Endothelial cell of umbilical vein (primary cell): Measurements from ENCODE around the gene WNT10A. TPM values are rescaled to one million over a fixed set of nuclear protein-coding genes. Genes with fewer than 3 reads are reported as not detected.

Experiments
- BruUV-seq: library from RNA; stranded (reverse); fragments of 400-500 nt; replicated peaks from 2 replicates; lab custom pipeline; 2021; lab: Mats Ljungman, UMichigan
- CTCF ChIA-PET: fragments of 300-600, 350-600 bp; sonication (Branson Sonifier 250); formaldehyde crosslinking; loops from one replicate; lab custom pipeline; 2021; ENCODE audit warnings: antibody characterized with exemption, inconsistent platforms; lab: Charles Lee
- POLR2A ChIA-PET: fragments of 300-600, 350-600 bp; sonication (Branson Sonifier 250); formaldehyde crosslinking; loops from one replicate; lab custom pipeline; 2021; ENCODE audit warnings: antibody characterized with exemption, inconsistent platforms; lab: Charles Lee
- DNase-seq: peaks from one replicate; pipeline ENCODE4 v3.0.0-alpha.2; 2011; ENCODE audit warnings: low read depth, low spot score
- FAIRE-seq: peaks from 2 replicates; lab custom pipeline; 2011; peaks lifted over from hg19 to GRCh38; lab: Jason Lieb, UNC
- H2AFZ ChIP-seq: 2 replicates; pipeline ENCODE4 v1.6.0; 2012; ENCODE audit warnings: low read depth, low read length, control low read depth, inconsistent platforms
- H3K27ac ChIP-seq: 2 replicates; pipeline ENCODE4 v1.5.1; 2011; ENCODE audit warnings: low read depth, mild to moderate bottlenecking, control low read depth, low read length, moderate library complexity; ENCODE audit not compliant: insufficient read depth
- H3K27me3 ChIP-seq, 2 experiments: 2 replicates each; pipeline versions ENCODE4 v1.6.0 to v1.6.1; 2011; ENCODE audit warnings: low read length in 2 of 2, mixed read lengths in 1 of 2; ENCODE audit not compliant: control insufficient read depth in 2 of 2, insufficient read depth in 2 of 2
- H3K36me3 ChIP-seq, 2 experiments: 2 replicates in 1 of 2; 3 replicates in 1 of 2; pipeline ENCODE4 v1.5.1; 2011; ENCODE audit warnings: low read length in 2 of 2, mild to moderate bottlenecking in 1 of 2, moderate library complexity in 1 of 2; ENCODE audit not compliant: control insufficient read depth in 2 of 2, insufficient read depth in 2 of 2; ENCODE audit errors: extremely low read depth in 1 of 2
- H3K4me1 ChIP-seq: 3 replicates; pipeline ENCODE4 v1.5.1; 2011; ENCODE audit warnings: mild to moderate bottlenecking, low read length; ENCODE audit not compliant: control insufficient read depth, insufficient read depth; ENCODE audit errors: extremely low read depth
- H3K4me2 ChIP-seq: 2 replicates; pipeline ENCODE4 v1.6.1; 2011; ENCODE audit warnings: low read length, control low read depth, mixed read lengths; ENCODE audit not compliant: insufficient read depth
- H3K4me3 ChIP-seq, 3 experiments: fragments of 200-600 bp in 1 of 3; sonication (generic), shearing (Covaris generic) in 1 of 3; replicated peaks in 1 of 3; 2 replicates each; pipeline ENCODE4 v1.5.1; 2011 to 2016; ENCODE audit warnings: control low read depth in 3 of 3, low read length in 3 of 3, mild to moderate bottlenecking in 2 of 3, inconsistent platforms in 1 of 3, low read depth in 1 of 3, moderate library complexity in 1 of 3; ENCODE audit not compliant: insufficient read depth in 1 of 3
- H3K79me2 ChIP-seq: 2 replicates; pipeline ENCODE4 v1.6.0; 2012; ENCODE audit warnings: low read length, inconsistent platforms; ENCODE audit not compliant: control insufficient read depth, insufficient read depth
- H3K9ac ChIP-seq: replicated peaks from 2 replicates; pipeline ENCODE3; 2011; ENCODE audit warnings: low read length, control low read depth; ENCODE audit not compliant: insufficient read depth; ENCODE audit errors: extremely low read depth
- H3K9me1 ChIP-seq: replicated peaks from 3 replicates; pipeline ENCODE4 v1.6.0; 2011; ENCODE audit warnings: mild to moderate bottlenecking, low read length; ENCODE audit not compliant: control insufficient read depth, insufficient read depth; ENCODE audit errors: extremely low read depth
- H3K9me3 ChIP-seq: replicated peaks from 2 replicates; pipeline ENCODE4 v1.5.1; 2012; ENCODE audit warnings: low read length, inconsistent platforms; ENCODE audit not compliant: control insufficient read depth, insufficient read depth
- H4K20me1 ChIP-seq: replicated peaks from 2 replicates; pipeline ENCODE3; 2011; ENCODE audit warnings: mild to moderate bottlenecking, low read length; ENCODE audit not compliant: control insufficient read depth, insufficient read depth; ENCODE audit errors: extremely low read depth
- EZH2 ChIP-seq: IDR thresholded peaks from 2 replicates; pipeline ENCODE4 v1.6.1; 2012; ENCODE audit warnings: borderline replicate concordance, low read depth, mild to moderate bottlenecking, moderate library complexity, low read length, inconsistent platforms; ENCODE audit not compliant: severe bottlenecking
- FOS ChIP-seq: IDR thresholded peaks from 2 replicates; pipeline ENCODE4 v1.6.1; 2011; ENCODE audit warnings: mild to moderate bottlenecking, low read length, moderate library complexity, borderline replicate concordance; ENCODE audit not compliant: insufficient read depth
- GATA2 ChIP-seq: IDR thresholded peaks from 2 replicates; pipeline ENCODE4 v1.7.0; 2011; ENCODE audit warnings: low read depth, mild to moderate bottlenecking, moderate library complexity, mixed read lengths, low read length; ENCODE audit not compliant: insufficient read length, insufficient read depth
- JUN ChIP-seq: IDR thresholded peaks from 2 replicates; pipeline ENCODE4 v1.6.1; 2011; ENCODE audit warnings: borderline replicate concordance, low read depth; ENCODE audit not compliant: insufficient read length, insufficient read depth
- MYC ChIP-seq: IDR thresholded peaks from one replicate; pipeline ENCODE4 v1.6.1; 2011; ENCODE audit warnings: mild to moderate bottlenecking, low read depth, low read length
- POLR2A ChIP-seq: IDR thresholded peaks from 2 replicates; pipeline ENCODE4 v1.6.1; 2012; ENCODE audit warnings: low read depth, mild to moderate bottlenecking, control low read depth, low read length
- POLR2AphosphoS5 ChIP-seq: IDR thresholded peaks from 2 replicates; pipeline ENCODE4 v1.6.1; 2012; ENCODE audit warnings: low read depth, mild to moderate bottlenecking, control low read depth, low read length, moderate library complexity; ENCODE audit not compliant: insufficient read depth
- dilution Hi-C: fragments of 300-500 bp; cut with MboI; formaldehyde crosslinking; loops from one replicate; pipeline ENCODE4 v1.15.0; 2019; ENCODE audit warnings: low sequenced_read_pairs; ENCODE audit not compliant: extremely low pct_ligation_motif_present
- intact Hi-C: fragments of 100-400 bp; cut with micrococcal nuclease; formaldehyde crosslinking; loops from one replicate; pipeline ENCODE4 v1.10.0; 2022
- polyA plus RNA-seq, 4 experiments: library from polyadenylated mRNA; depleted of rRNA in 3 of 4; stranded (reverse) in 3 of 4; unstranded in 1 of 4; fragments of >200 nt; gene quantifications; 2 replicates each; pipeline versions ENCODE4 v1.2.1 to v1.2.3, GENCODE V29; 2011 to 2012; ENCODE audit warnings: missing spikeins in 1 of 4
- total RNA-seq: library from RNA; stranded (reverse); gene quantifications from 2 replicates; pipeline ENCODE4 v1.2.3, GENCODE V29; 2021
- TF ChIP-seq, protein P1 (sequence below), 2 donors: IDR thresholded peaks; 1 replicate in 1 of 2; 2 replicates in 1 of 2; pipeline ENCODE4 v1.5.1; 2011; ENCODE audit warnings: low read length in 2 of 2, mild to moderate bottlenecking in 2 of 2, moderate library complexity in 2 of 2, control low read depth in 1 of 2, inconsistent platforms in 1 of 2, low read depth in 1 of 2; ENCODE audit not compliant: insufficient read depth in 1 of 2; ENCODE audit errors: extremely low read depth in 1 of 2
- TF ChIP-seq, protein P2 (sequence below): IDR thresholded peaks from 2 replicates; pipeline ENCODE4 v1.6.1; 2011; ENCODE audit not compliant: insufficient read depth, insufficient read length

WNT10A gene
- total and polyA plus RNA-seq, 2 donors (not counting 3 experiments of a cell fraction or from before 2014, with no cell fraction given): not detected

DNA sequence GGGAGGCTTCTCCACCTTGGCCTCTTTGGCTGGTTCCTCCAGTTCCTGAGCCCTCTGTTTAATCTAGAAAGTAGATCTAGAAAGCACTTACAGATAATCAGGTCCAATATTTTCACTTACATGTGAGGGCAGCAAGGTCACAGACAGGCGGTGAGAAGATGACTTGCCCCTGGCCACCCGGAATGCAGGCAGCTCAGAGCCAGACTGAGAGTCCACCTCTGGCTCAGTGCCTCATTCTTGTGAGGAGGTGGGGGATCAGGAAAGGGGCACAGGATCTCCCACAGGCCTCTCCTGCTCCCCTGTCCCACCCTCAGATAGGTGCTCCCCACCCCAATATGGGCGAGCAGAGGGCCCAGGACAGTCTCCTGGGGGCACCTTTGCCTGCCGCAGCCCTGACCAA, 15.3 kb upstream of the WNT10A start:
- BruUV-seq: no TSS peak
- intact Hi-C loops (no loop called here), dilution Hi-C loops (no loop called here)
- H3K36me3 ChIP-seq: no peaks in the 10 kb centered on the region
- H3K4me2 ChIP-seq: no peak overlapping the region
- H3K9ac ChIP-seq: no peak overlapping the region
- CTCF ChIA-PET: interaction anchor here (1.0 to 4.5 kb wide), 2 partner anchors 11 to 32 kb away, joined by 3 to 21 read pairs; no protein-coding TSS in a partner anchor
- H3K9me1 ChIP-seq: no peaks in the 10 kb centered on the region
- H3K79me2 ChIP-seq: no peaks in the 10 kb centered on the region
- no peak overlapping the region for H2AFZ ChIP-seq
- H3K4me1 ChIP-seq: no peaks in the 10 kb centered on the region
- H3K27me3 ChIP-seq: peaks cover 42 to 53% of the 10 kb centered on the region in 2 experiments
- FAIRE-seq (no peak), DNase-seq (no peak)
- H3K9me3 ChIP-seq: no peaks in the 10 kb centered on the region
- POLR2A ChIA-PET: no interaction called here
- no peaks in the 10 kb centered on the region for H4K20me1 ChIP-seq
- H3K4me3 ChIP-seq: no peak overlapping the region
- TF ChIP-seq POLR2A (no peak), EZH2 (no peak), FOS (no peak), JUN (no peak), MYC (no peak), GATA2 (no peak), POLR2AphosphoS5 (no peak)
- TF ChIP-seq, protein P1, sequence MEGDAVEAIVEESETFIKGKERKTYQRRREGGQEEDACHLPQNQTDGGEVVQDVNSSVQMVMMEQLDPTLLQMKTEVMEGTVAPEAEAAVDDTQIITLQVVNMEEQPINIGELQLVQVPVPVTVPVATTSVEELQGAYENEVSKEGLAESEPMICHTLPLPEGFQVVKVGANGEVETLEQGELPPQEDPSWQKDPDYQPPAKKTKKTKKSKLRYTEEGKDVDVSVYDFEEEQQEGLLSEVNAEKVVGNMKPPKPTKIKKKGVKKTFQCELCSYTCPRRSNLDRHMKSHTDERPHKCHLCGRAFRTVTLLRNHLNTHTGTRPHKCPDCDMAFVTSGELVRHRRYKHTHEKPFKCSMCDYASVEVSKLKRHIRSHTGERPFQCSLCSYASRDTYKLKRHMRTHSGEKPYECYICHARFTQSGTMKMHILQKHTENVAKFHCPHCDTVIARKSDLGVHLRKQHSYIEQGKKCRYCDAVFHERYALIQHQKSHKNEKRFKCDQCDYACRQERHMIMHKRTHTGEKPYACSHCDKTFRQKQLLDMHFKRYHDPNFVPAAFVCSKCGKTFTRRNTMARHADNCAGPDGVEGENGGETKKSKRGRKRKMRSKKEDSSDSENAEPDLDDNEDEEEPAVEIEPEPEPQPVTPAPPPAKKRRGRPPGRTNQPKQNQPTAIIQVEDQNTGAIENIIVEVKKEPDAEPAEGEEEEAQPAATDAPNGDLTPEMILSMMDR (IDR thresholded peaks at IDR 0.05; ENCODE audit: extremely low read depth in 1 of 2, insufficient read depth in 1 of 2, low read depth in 1 of 2, low read length in 2 of 2): no peak
- TF ChIP-seq, protein P2, sequence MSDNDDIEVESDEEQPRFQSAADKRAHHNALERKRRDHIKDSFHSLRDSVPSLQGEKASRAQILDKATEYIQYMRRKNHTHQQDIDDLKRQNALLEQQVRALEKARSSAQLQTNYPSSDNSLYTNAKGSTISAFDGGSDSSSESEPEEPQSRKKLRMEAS: no peak
- H3K27ac ChIP-seq: no peak overlapping the region
